SK-N-SH treated with all-trans-retinoic acid at 6 μM for 48 hours (cell line): ENCODE data around the gene URB2.
A peak's percentile ranks its signal among the peaks of the same experiment; 100 is the strongest.

Experiments used
- ATAC-seq: fragments of 200-7000 bp; cut with Tn5 transposase; 3 replicates; pipeline ENCODE4 v1.9.1; 2020; ENCODE audit warnings: mild to moderate bottlenecking, moderate library complexity
- ARNTL ChIP-seq: fragments of 450-650 bp; formaldehyde crosslinking; IDR thresholded peaks from 2 replicates; pipeline ENCODE4 v1.5.0; 2020; ENCODE audit warnings: low read depth, mild to moderate bottlenecking, moderate library complexity, borderline replicate concordance
- BACH2 ChIP-seq: fragments of 250-450 bp; sonication (Bioruptor Pico); IDR thresholded peaks from 2 replicates; pipeline ENCODE4 v1.9.0; 2021; ENCODE audit warnings: mild to moderate bottlenecking, borderline replicate concordance
- CSDC2 ChIP-seq: fragments of 250-450 bp; sonication (Bioruptor Pico); IDR thresholded peaks from 2 replicates; pipeline ENCODE4 v1.5.0; 2020; ENCODE audit warnings: mild to moderate bottlenecking, moderate library complexity
- ESRRG ChIP-seq: fragments of 250-450 bp; sonication (Bioruptor Pico); IDR thresholded peaks from 2 replicates; pipeline ENCODE4 v1.6.1; 2021; ENCODE audit warnings: mild to moderate bottlenecking
- GLIS3 ChIP-seq: fragments of 250-450 bp; sonication (Bioruptor Pico); IDR thresholded peaks from 2 replicates; pipeline ENCODE4 v1.5.0; 2020; ENCODE audit warnings: mild to moderate bottlenecking, moderate library complexity
- ISL1 ChIP-seq: fragments of 250-450 bp; sonication (Bioruptor Pico); IDR thresholded peaks from 2 replicates; pipeline ENCODE4 v2.1.2; 2022; ENCODE audit warnings: mild to moderate bottlenecking, moderate library complexity
- OSR1 ChIP-seq: fragments of 250-450 bp; sonication (Bioruptor Pico); IDR thresholded peaks from 2 replicates; pipeline ENCODE4 v1.8.0; 2022; ENCODE audit warnings: moderate library complexity, mild to moderate bottlenecking, inconsistent platforms
- POU6F1 ChIP-seq: fragments of 250-450 bp; sonication (Bioruptor Pico); IDR thresholded peaks from 2 replicates; pipeline ENCODE4 v1.8.0; 2021; ENCODE audit warnings: low read depth, mild to moderate bottlenecking, moderate library complexity, borderline replicate concordance
- PPARA ChIP-seq: fragments of 250-450 bp; sonication (Bioruptor Pico); IDR thresholded peaks from 2 replicates; pipeline ENCODE4 v1.5.0; 2020; ENCODE audit warnings: mild to moderate bottlenecking, borderline replicate concordance
- RARB ChIP-seq: fragments of 250-450 bp; sonication (Bioruptor Pico); IDR thresholded peaks from 2 replicates; pipeline ENCODE4 v1.8.0; 2021; ENCODE audit warnings: mild to moderate bottlenecking, moderate library complexity
- SNAI2 ChIP-seq: fragments of 250-450 bp; sonication (Bioruptor Pico); IDR thresholded peaks from 2 replicates; pipeline ENCODE4 v1.5.0; 2020; ENCODE audit warnings: mild to moderate bottlenecking, moderate library complexity
- TCF4 ChIP-seq: fragments of 250-450 bp; sonication (Bioruptor Pico); IDR thresholded peaks from 2 replicates; pipeline ENCODE4 v1.8.0; 2021; ENCODE audit warnings: mild to moderate bottlenecking, moderate library complexity, borderline replicate concordance
- TOX ChIP-seq: fragments of 250-450 bp; sonication (Bioruptor Pico); IDR thresholded peaks from 2 replicates; pipeline ENCODE4 v1.8.0; 2021; ENCODE audit warnings: mild to moderate bottlenecking, moderate library complexity, borderline replicate concordance
- ZC3H10 ChIP-seq: fragments of 250-450 bp; sonication (Bioruptor Pico); IDR thresholded peaks from 2 replicates; pipeline ENCODE4 v1.5.1; 2021; ENCODE audit warnings: mild to moderate bottlenecking, moderate library complexity
- ZFP3 ChIP-seq: fragments of 250-450 bp; sonication (Bioruptor Pico); IDR thresholded peaks from 2 replicates; pipeline ENCODE4 v1.5.0; 2020; ENCODE audit warnings: mild to moderate bottlenecking, moderate library complexity
- ZNF565 ChIP-seq: fragments of 450-650 bp; formaldehyde crosslinking; conservative IDR thresholded peaks from 2 replicates; pipeline ENCODE4 v1.5.0; 2020; ENCODE audit warnings: low read depth, mild to moderate bottlenecking, moderate library complexity
- ZNF70 ChIP-seq: fragments of 450-650 bp; formaldehyde crosslinking; IDR thresholded peaks from 2 replicates; pipeline ENCODE4 v1.5.0; 2020; ENCODE audit warnings: mild to moderate bottlenecking, moderate library complexity
- ZNF8 ChIP-seq: fragments of 450-650 bp; formaldehyde crosslinking; IDR thresholded peaks from 2 replicates; pipeline ENCODE4 v1.5.0; 2020; ENCODE audit warnings: mild to moderate bottlenecking, moderate library complexity
- TF ChIP-seq, protein P1 (sequence below): fragments of 250-450 bp; sonication (Bioruptor Pico); IDR thresholded peaks from 2 replicates; pipeline ENCODE4 v1.8.0; 2020; ENCODE audit warnings: mild to moderate bottlenecking, moderate library complexity, borderline replicate concordance
- TF ChIP-seq, protein P2 (sequence below): fragments of 250-450 bp; sonication (Bioruptor Pico); IDR thresholded peaks from 2 replicates; pipeline ENCODE4 v1.5.1; 2020; ENCODE audit warnings: low read depth, mild to moderate bottlenecking, moderate library complexity
- TF ChIP-seq, protein P3 (sequence below): fragments of 250-450 bp; sonication (Bioruptor Pico); IDR thresholded peaks from 2 replicates; pipeline ENCODE4 v1.5.0; 2020; ENCODE audit warnings: mild to moderate bottlenecking, moderate library complexity
- TF ChIP-seq, protein P4 (sequence below): fragments of 250-450 bp; sonication (Bioruptor Pico); IDR thresholded peaks from 2 replicates; pipeline ENCODE4 v1.5.1; 2021; ENCODE audit warnings: mild to moderate bottlenecking, moderate library complexity

Gene URB2

DNA sequence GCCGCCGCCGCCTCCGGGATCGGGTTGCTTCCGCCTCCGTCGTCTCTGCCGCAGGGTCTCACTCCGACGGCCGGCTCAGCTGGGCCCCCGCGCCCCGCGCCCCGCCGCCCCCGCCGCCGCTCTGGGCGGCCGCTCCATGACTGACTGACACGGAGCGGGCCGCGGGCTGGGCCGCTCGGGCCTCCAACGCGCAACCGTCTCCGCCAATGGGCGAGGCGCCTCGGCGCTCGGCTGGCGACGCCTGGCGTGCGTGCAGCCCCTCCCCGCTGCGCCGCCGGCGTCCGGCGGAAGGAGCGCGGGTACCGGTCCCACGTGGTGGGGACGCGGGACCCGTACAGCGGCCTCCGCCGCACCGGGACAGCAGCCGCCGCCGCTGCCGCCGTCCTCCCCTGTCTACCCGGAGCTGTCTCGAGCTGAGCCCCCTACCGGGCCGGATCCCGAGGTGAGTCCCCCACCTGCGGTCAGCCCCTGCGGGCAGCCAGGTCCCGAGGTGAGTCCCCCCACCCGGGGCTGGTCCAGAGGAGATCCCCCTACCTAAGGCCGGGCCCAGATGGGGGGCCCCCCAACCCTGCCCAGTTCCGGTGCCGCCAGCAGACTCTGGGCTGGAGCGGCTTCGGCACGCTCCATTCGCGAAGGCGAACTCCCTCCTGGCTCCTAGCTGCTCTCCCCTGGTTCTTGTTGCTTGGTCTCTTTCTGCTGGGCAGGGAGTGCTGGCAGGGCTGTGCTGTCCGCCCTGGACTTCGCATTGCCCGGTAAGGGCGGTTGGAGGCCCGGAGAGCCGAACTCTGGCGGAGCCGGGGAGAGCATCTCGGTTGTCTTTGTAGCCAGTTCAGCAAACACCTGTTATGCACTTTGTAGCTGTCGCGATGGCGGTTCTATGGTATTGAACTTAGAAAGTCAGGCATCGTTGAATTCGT, at the start of gene URB2, which contains the start of gene TAF5L:
URB2 (plus strand) TSS at position 333 of the 917 bp plus-strand sequence. CDS start 1,387 bp downstream, outside the sequence.
TAF5L (minus strand) TSS at position 208 of the 917 bp plus-strand sequence. CDS start 11,640 bp downstream, outside the sequence.
- no peak for TF ChIP-seq TCF4 (CRISPR knock-in tag)
- TF ChIP-seq GLIS3, result no peak
- TF ChIP-seq ISL1 (CRISPR knock-in tag), result no peak
- TF ChIP-seq TOX (CRISPR knock-in tag), result no peak
- TF ChIP-seq OSR1 (CRISPR knock-in tag), result no peak
- TF ChIP-seq ZNF565 (CRISPR knock-in tag), result no peak
- TF ChIP-seq, protein P1, sequence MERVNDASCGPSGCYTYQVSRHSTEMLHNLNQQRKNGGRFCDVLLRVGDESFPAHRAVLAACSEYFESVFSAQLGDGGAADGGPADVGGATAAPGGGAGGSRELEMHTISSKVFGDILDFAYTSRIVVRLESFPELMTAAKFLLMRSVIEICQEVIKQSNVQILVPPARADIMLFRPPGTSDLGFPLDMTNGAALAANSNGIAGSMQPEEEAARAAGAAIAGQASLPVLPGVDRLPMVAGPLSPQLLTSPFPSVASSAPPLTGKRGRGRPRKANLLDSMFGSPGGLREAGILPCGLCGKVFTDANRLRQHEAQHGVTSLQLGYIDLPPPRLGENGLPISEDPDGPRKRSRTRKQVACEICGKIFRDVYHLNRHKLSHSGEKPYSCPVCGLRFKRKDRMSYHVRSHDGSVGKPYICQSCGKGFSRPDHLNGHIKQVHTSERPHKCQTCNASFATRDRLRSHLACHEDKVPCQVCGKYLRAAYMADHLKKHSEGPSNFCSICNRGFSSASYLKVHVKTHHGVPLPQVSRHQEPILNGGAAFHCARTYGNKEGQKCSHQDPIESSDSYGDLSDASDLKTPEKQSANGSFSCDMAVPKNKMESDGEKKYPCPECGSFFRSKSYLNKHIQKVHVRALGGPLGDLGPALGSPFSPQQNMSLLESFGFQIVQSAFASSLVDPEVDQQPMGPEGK, result no peak; the same call in 1 of the 2 replicates
- no peak for TF ChIP-seq BACH2
- no peak for TF ChIP-seq ESRRG (CRISPR knock-in tag)
- TF ChIP-seq SNAI2 (CRISPR knock-in tag), result no peak
- no peak for TF ChIP-seq ZC3H10 (CRISPR knock-in tag)
- TF ChIP-seq, protein P2, sequence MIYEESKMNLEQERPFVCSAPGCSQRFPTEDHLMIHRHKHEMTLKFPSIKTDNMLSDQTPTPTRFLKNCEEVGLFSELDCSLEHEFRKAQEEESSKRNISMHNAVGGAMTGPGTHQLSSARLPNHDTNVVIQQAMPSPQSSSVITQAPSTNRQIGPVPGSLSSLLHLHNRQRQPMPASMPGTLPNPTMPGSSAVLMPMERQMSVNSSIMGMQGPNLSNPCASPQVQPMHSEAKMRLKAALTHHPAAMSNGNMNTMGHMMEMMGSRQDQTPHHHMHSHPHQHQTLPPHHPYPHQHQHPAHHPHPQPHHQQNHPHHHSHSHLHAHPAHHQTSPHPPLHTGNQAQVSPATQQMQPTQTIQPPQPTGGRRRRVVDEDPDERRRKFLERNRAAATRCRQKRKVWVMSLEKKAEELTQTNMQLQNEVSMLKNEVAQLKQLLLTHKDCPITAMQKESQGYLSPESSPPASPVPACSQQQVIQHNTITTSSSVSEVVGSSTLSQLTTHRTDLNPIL (CRISPR knock-in tag), result no peak
- no peak for TF ChIP-seq CSDC2 (CRISPR knock-in tag)
- no peak for TF ChIP-seq PPARA (CRISPR knock-in tag)
- TF ChIP-seq, protein P3, sequence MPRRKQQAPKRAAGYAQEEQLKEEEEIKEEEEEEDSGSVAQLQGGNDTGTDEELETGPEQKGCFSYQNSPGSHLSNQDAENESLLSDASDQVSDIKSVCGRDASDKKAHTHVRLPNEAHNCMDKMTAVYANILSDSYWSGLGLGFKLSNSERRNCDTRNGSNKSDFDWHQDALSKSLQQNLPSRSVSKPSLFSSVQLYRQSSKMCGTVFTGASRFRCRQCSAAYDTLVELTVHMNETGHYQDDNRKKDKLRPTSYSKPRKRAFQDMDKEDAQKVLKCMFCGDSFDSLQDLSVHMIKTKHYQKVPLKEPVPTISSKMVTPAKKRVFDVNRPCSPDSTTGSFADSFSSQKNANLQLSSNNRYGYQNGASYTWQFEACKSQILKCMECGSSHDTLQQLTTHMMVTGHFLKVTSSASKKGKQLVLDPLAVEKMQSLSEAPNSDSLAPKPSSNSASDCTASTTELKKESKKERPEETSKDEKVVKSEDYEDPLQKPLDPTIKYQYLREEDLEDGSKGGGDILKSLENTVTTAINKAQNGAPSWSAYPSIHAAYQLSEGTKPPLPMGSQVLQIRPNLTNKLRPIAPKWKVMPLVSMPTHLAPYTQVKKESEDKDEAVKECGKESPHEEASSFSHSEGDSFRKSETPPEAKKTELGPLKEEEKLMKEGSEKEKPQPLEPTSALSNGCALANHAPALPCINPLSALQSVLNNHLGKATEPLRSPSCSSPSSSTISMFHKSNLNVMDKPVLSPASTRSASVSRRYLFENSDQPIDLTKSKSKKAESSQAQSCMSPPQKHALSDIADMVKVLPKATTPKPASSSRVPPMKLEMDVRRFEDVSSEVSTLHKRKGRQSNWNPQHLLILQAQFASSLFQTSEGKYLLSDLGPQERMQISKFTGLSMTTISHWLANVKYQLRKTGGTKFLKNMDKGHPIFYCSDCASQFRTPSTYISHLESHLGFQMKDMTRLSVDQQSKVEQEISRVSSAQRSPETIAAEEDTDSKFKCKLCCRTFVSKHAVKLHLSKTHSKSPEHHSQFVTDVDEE (CRISPR knock-in tag), result no peak
- TF ChIP-seq ZNF8 (CRISPR knock-in tag), result no peak
- no peak for TF ChIP-seq RARB (CRISPR knock-in tag)
- TF ChIP-seq ZFP3 (CRISPR knock-in tag), result no peak
- ATAC-seq, result peak; percentile 96

DNA sequence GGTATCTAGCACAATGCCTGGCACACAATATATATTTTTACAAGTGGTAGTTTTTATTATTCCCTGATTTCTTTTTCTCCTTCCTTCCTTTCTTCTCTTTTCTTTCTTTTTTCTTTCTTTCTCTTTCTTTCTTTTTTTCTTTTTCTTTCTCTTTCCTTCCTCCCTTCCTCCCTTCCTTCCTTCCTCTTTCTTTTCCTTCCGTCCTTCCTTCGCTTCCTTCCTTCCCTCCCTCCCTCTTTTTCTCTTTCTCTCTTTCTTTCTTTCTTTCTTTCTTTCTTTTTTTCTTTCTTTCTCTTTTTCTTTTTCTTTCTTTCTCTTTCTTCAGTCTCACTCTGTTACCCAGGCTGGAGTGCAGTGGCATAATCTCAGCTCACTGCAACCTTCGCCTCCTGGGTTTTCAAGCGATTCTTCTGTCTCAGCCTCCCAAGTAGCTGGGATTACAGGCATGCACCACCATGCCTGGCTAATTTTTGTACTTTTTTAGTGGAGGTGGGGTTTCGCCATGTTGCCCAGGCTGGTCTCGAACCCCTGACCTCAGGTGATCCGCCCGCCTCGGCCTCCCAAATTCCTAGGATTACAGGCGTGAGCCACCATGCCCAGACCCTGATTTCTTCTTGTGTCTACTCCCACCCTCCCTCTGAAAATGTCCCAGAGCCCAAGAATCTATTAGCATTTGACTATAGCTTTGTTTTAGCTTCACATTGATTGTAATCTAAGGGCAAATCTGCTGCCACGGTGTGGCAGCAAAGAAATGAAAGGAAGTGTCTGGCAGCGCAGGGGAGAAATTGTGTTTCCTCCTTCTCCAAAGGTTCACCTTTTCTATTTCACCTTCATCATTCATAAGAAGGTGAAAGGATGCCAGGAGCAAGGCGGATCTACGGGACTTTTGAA, 47.6 kb upstream of the URB2 start:
- TF ChIP-seq TCF4 (CRISPR knock-in tag) (no peak), ISL1 (CRISPR knock-in tag) (no peak), RARB (CRISPR knock-in tag) (no peak), ARNTL (CRISPR knock-in tag) (no peak), PPARA (CRISPR knock-in tag) (no peak), ESRRG (CRISPR knock-in tag) (no peak), OSR1 (CRISPR knock-in tag) (no peak), GLIS3 (no peak), ZNF70 (CRISPR knock-in tag) (no peak)
- peak; percentile 23; the same call in 1 of the 3 replicates for ATAC-seq

DNA sequence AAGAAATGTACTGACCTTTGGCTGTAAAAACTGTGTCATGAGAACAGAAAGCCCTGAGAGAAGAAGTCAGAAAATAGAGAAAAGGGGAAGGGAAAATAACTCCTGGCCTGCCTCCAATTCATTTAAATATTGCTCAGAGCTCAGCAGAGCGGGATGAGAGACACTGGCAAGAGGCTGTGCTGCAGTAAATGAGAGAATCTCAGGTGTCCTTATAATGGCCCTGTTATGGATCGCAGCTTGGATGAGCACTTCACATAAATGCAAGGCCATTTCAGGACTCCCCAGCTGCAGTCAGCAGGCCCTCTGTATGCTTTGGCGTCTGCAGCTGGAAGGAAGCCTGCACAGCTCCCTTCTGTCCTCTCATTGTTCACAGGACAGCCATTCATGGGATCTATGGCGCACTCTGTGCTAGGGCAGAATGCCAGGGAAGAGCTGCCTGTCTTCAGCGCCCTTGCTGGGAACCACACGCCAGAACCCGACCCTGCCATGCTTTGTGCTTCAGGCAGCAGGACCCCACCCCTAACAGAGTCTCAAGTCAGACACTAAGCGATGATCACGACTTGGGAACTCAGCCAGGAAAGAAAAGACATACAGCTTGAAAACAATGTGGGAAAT, 46.9 kb upstream of the URB2 start:
- TF ChIP-seq POU6F1 (CRISPR knock-in tag) (no peak), OSR1 (CRISPR knock-in tag) (no peak), GLIS3 (no peak), ZNF565 (CRISPR knock-in tag) (no peak), BACH2 (no peak), ZFP3 (CRISPR knock-in tag) (no peak), TCF4 (CRISPR knock-in tag) (no peak), ZNF8 (CRISPR knock-in tag) (no peak), PPARA (CRISPR knock-in tag) (no peak), TOX (CRISPR knock-in tag) (no peak), ZNF70 (CRISPR knock-in tag) (no peak)
- TF ChIP-seq, protein P4, sequence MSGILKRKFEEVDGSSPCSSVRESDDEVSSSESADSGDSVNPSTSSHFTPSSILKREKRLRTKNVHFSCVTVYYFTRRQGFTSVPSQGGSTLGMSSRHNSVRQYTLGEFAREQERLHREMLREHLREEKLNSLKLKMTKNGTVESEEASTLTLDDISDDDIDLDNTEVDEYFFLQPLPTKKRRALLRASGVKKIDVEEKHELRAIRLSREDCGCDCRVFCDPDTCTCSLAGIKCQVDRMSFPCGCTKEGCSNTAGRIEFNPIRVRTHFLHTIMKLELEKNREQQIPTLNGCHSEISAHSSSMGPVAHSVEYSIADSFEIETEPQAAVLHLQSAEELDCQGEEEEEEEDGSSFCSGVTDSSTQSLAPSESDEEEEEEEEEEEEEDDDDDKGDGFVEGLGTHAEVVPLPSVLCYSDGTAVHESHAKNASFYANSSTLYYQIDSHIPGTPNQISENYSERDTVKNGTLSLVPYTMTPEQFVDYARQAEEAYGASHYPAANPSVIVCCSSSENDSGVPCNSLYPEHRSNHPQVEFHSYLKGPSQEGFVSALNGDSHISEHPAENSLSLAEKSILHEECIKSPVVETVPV (CRISPR knock-in tag), result no peak
- peak; percentile 82 for ATAC-seq
